B cell (primary cell): ENCODE results near the gene ATAD3A. TPM values are rescaled to one million over a fixed set of nuclear protein-coding genes. Genes with fewer than 3 reads are reported as not detected.
"Not testable (repeated sequence)": the region's sequence is repeated elsewhere in the genome, so short reads cannot be mapped to it uniquely, and the experiment has no call there.

Source experiments
- ATAC-seq: fragments of 200-7000 bp; cut with Tn5 transposase; one replicate; pipeline ENCODE4 v1.10.0; 2021; ENCODE audit warnings: low read depth, mild to moderate bottlenecking, moderate number of reproducible peaks, moderate library complexity
- CTCF ChIA-PET: fragments of 350-600 bp; sonication (Branson Sonifier 250); formaldehyde crosslinking; loops from one replicate; lab custom pipeline; 2021; ENCODE audit warnings: antibody characterized with exemption, inconsistent platforms; lab: Charles Lee
- POLR2A ChIA-PET: fragments of 350-600 bp; sonication (Branson Sonifier 250); formaldehyde crosslinking; loops from one replicate; lab custom pipeline; 2021; ENCODE audit warnings: antibody characterized with exemption; lab: Charles Lee
- DNase-seq: peaks from one replicate; pipeline ENCODE4 v3.0.0; 2013
- H2AFZ ChIP-seq: 2 replicates; pipeline ENCODE4 v1.6.1; 2012; ENCODE audit warnings: mild to moderate bottlenecking, low read depth, low read length; ENCODE audit not compliant: insufficient read depth, poor library complexity, severe bottlenecking
- H3K27ac ChIP-seq, 2 donors: 1 replicate in 1 of 2; 2 replicates in 1 of 2; pipeline ENCODE4 v1.5.1; 2012 to 2013; ENCODE audit warnings: low read length in 2 of 2, mild to moderate bottlenecking in 2 of 2, moderate library complexity in 1 of 2
- H3K27me3 ChIP-seq, 4 experiments: fragments of 200-600 bp in 1 of 4; sonication (generic) in 1 of 4; replicated peaks in 1 of 4; 1 replicate in 2 of 4; 2 replicates in 2 of 4; pipeline versions ENCODE4 v1.6.1 to v1.7.0; 2013 to 2016; ENCODE audit warnings: low read length in 3 of 4, mild to moderate bottlenecking in 2 of 4, mixed read lengths in 1 of 4, moderate library complexity in 1 of 4; ENCODE audit not compliant: insufficient read depth in 4 of 4, control insufficient read depth in 3 of 4; ENCODE audit errors: control extremely low read depth in 1 of 4
- H3K36me3 ChIP-seq, 2 experiments: replicated peaks in 1 of 2; 1 replicate in 1 of 2; 2 replicates in 1 of 2; pipeline versions ENCODE4 v1.6.1 to v1.7.1; 2013; ENCODE audit warnings: low read length in 1 of 2; ENCODE audit not compliant: insufficient read depth in 2 of 2, control insufficient read depth in 1 of 2; ENCODE audit errors: control extremely low read depth in 1 of 2, extremely low read depth in 1 of 2
- H3K4me1 ChIP-seq, 2 donors: fragments of 200-600 bp in 1 of 2; sonication (generic) in 1 of 2; 1 replicate in 1 of 2; 2 replicates in 1 of 2; pipeline versions ENCODE4 v1.5.1 to v1.6.1; 2013 to 2017; ENCODE audit warnings: low read length in 2 of 2; ENCODE audit not compliant: control insufficient read depth in 2 of 2, insufficient read depth in 2 of 2
- H3K4me2 ChIP-seq: replicated peaks from 2 replicates; pipeline ENCODE3; 2012; ENCODE audit warnings: mild to moderate bottlenecking, low read depth, low read length; ENCODE audit not compliant: poor library complexity, severe bottlenecking
- H3K4me3 ChIP-seq, 5 experiments: fragments of 200-600 bp in 1 of 5; sonication (generic) in 1 of 5; 1 replicate in 3 of 5; 2 replicates in 2 of 5; pipeline versions ENCODE4 v1.5.1 to v1.7.0; 2011 to 2016; ENCODE audit warnings: low read length in 4 of 5, mild to moderate bottlenecking in 4 of 5, low read depth in 2 of 5, control low read depth in 1 of 5, moderate library complexity in 1 of 5; ENCODE audit not compliant: insufficient read depth in 1 of 5; ENCODE audit errors: control extremely low read depth in 1 of 5, extremely low read depth in 1 of 5
- H3K79me2 ChIP-seq: fragments of 200-600 bp; sonication (generic); one replicate; pipeline ENCODE4 v1.6.0; 2016; ENCODE audit warnings: low read length; ENCODE audit not compliant: control insufficient read depth, insufficient read depth
- H3K9ac ChIP-seq: fragments of 200-600 bp; sonication (generic); 2 replicates; pipeline ENCODE4 v1.6.1; 2017; ENCODE audit warnings: mild to moderate bottlenecking, low read length, moderate library complexity
- H3K9me3 ChIP-seq, 3 donors: one replicate each; pipeline versions ENCODE4 v1.6.1 to v1.7.1; 2013; ENCODE audit warnings: low read length in 2 of 3; ENCODE audit not compliant: control insufficient read depth in 2 of 3, insufficient read depth in 1 of 3; ENCODE audit errors: control extremely low read depth in 1 of 3
- H4K20me1 ChIP-seq: 2 replicates; pipeline ENCODE4 v1.6.0; 2012; ENCODE audit warnings: mild to moderate bottlenecking, low read length; ENCODE audit not compliant: insufficient read depth, control insufficient read depth, poor library complexity, severe bottlenecking
- H3K27ac Mint-ChIP-seq: one replicate; pipeline ENCODE4 v1.8.0; 2021; ENCODE audit warnings: mixed read lengths
- H3K27me3 Mint-ChIP-seq: one replicate; pipeline ENCODE4 v1.8.0; 2021; ENCODE audit warnings: mixed read lengths
- H3K4me1 Mint-ChIP-seq: one replicate; pipeline ENCODE4 v1.8.0; 2021; ENCODE audit warnings: mixed read lengths
- H3K4me3 Mint-ChIP-seq: one replicate; pipeline ENCODE4 v1.8.0; 2021; ENCODE audit warnings: mixed read lengths
- H3K9me3 Mint-ChIP-seq: one replicate; pipeline ENCODE4 v1.8.0; 2022; ENCODE audit warnings: mixed read lengths; ENCODE audit not compliant: insufficient read depth
- CTCF ChIP-seq: fragments of 200-600 bp; IDR thresholded peaks from one replicate; pipeline ENCODE4 v1.8.0; 2022; ENCODE audit warnings: antibody characterized with exemption, mild to moderate bottlenecking
- EZH2 ChIP-seq: IDR thresholded peaks from 2 replicates; pipeline ENCODE4 v1.6.1; 2012; ENCODE audit warnings: borderline replicate concordance, low read depth, mild to moderate bottlenecking, moderate library complexity, low read length; ENCODE audit not compliant: insufficient read depth, poor library complexity, severe bottlenecking
- WGBS: methylation state at CpG from one replicate; pipeline ENCODE4 v1.1.5; 2013; ENCODE audit warnings: missing lambda C conversion rate; ENCODE audit not compliant: insufficient coverage; 5-methylcytosine and 5-hydroxymethylcytosine counted together
- intact Hi-C: fragments of 100-400 bp; cut with micrococcal nuclease; formaldehyde crosslinking; loops from one replicate; pipeline ENCODE4 v1.10.0; 2022
- polyA plus RNA-seq: library from polyadenylated mRNA; depleted of rRNA; stranded (reverse); fragments of >200 nt; gene quantifications from 2 replicates; pipeline ENCODE4 v1.2.3, GENCODE V29; 2012
- total RNA-seq, 2 donors: library from RNA; stranded (reverse); fragments of 120-200 nt in 1 of 2; gene quantifications; 1 replicate in 1 of 2; 2 replicates in 1 of 2; pipeline versions ENCODE4 v1.2.3 to v1.2.4, GENCODE V29; 2013 to 2022

Gene ATAD3A
- total and polyA plus RNA-seq, 2 donors (not counting 1 experiment from before 2014, with no cell fraction given) = 17.5 to 17.8 TPM

GRCh38 chr1:1529936-1530335 lies 18.0 kb downstream of the ATAD3A start:
- no peaks in the 10 kb centered on the region for H3K4me1 Mint-ChIP-seq
- Histone ChIP-seq H3K27me3 (no peaks in the 10 kb centered on the region), H3K4me1 (no peaks in the 10 kb centered on the region), H3K4me3 (no peak overlapping the region), H2AFZ (no peak overlapping the region), H4K20me1 (no peaks in the 10 kb centered on the region), H3K36me3 (peaks cover 0 to 5% of the 10 kb centered on the region in 2 experiments), H3K4me2 (no peak overlapping the region), H3K27ac (no peak overlapping the region), H3K9me3 (peaks cover 1 to 19% (median 4%) of the 10 kb centered on the region in 3 donors), H3K9ac (no peak overlapping the region), H3K79me2 (no peaks in the 10 kb centered on the region)
- no peak for DNase-seq
- 95% methylated on average over 6 of the region's 8 CpGs for WGBS
- TF ChIP-seq CTCF = no peak
- TF ChIP-seq EZH2 = no peak
- ChIA-PET POLR2A (no interaction called here), CTCF (no interaction called here)
- H3K27me3 Mint-ChIP-seq = no peaks in the 10 kb centered on the region
- intact Hi-C loops = no loop called here
- no peak for ATAC-seq
- no peak overlapping the region for H3K4me3 Mint-ChIP-seq
- peaks cover 4% of the 10 kb centered on the region for H3K9me3 Mint-ChIP-seq
- H3K27ac Mint-ChIP-seq = no peak overlapping the region

- Histone ChIP-seq H4K20me1 (no peaks in the 10 kb centered on the region), H3K9me3 (peaks cover 1 to 19% (median 4%) of the 10 kb centered on the region in 3 donors), H3K4me2 (no peak overlapping the region), H3K36me3 (peaks cover 0 to 5% of the 10 kb centered on the region in 2 experiments), H3K27ac (no peak overlapping the region), H3K27me3 (no peaks in the 10 kb centered on the region), H3K4me1 (no peaks in the 10 kb centered on the region), H3K9ac (no peak overlapping the region), H2AFZ (no peak overlapping the region), H3K4me3 (no peak overlapping the region), H3K79me2 (no peaks in the 10 kb centered on the region)
- CTCF ChIA-PET = no interaction called here
- Mint-ChIP-seq H3K4me3 (no peak overlapping the region), H3K27me3 (no peaks in the 10 kb centered on the region), H3K9me3 (peaks cover 4% of the 10 kb centered on the region), H3K4me1 (no peaks in the 10 kb centered on the region), H3K27ac (no peak overlapping the region)
- intact Hi-C loops = no loop called here
- WGBS = 92% methylated on average over 2 of the region's 4 CpGs
- TF ChIP-seq CTCF = no peak
- TF ChIP-seq EZH2 = no peak
- no peak for ATAC-seq
- no peak for DNase-seq
- POLR2A ChIA-PET = no interaction called here
Observed at GRCh38 chr1:1531947-1532346, 20.0 kb downstream of the ATAD3A start.

- H3K9me3 Mint-ChIP-seq, H3K4me3 ChIP-seq, H3K27ac Mint-ChIP-seq, intact Hi-C loops, H3K27ac ChIP-seq, H3K4me1 ChIP-seq, H2AFZ ChIP-seq, DNase-seq, H3K4me1 Mint-ChIP-seq, H3K4me3 Mint-ChIP-seq, H4K20me1 ChIP-seq, CTCF ChIA-PET, H3K79me2 ChIP-seq, ATAC-seq, POLR2A ChIA-PET, H3K27me3 Mint-ChIP-seq, H3K27me3 ChIP-seq, H3K36me3 ChIP-seq, H3K9ac ChIP-seq, H3K4me2 ChIP-seq: not testable (repeated sequence)
- peaks cover 1 to 19% (median 4%) of the 10 kb centered on the region in 3 donors for H3K9me3 ChIP-seq
- WGBS = 100% methylated on average over 6 of the region's 22 CpGs
Observed at GRCh38 chr1:1533176-1533893, 21.4 kb downstream of the ATAD3A start.
